ENCODE data around the gene FAM50B.

FAM50B gene

GRCh38 chr6:3892603-3893002 lies 43.4 kb downstream of the FAM50B start:
- Histone ChIP-seq H3K27me3 (ENCODE audit: control insufficient read depth, insufficient read depth, low read length) (no peaks in the 10 kb centered on the region), H3K4me1 (ENCODE audit: control insufficient read depth, low read depth, low read length) (peaks cover 22% of the 10 kb centered on the region), H3K27ac (ENCODE audit: low read length) (no peak overlapping the region), H3K36me3 (ENCODE audit: control insufficient read depth, low read depth, low read length) (no peaks in the 10 kb centered on the region), H3K4me3 (ENCODE audit: low read length) (no peak overlapping the region), H3K9ac (ENCODE audit: low read length) (no peak overlapping the region), H3K9me3 (ENCODE audit: control insufficient read depth, low read depth, low read length) (no peaks in the 10 kb centered on the region)

- Histone ChIP-seq H3K4me3 (ENCODE audit: low read length) (no peak overlapping the region), H3K27ac (ENCODE audit: low read length) (no peak overlapping the region), H3K9ac (ENCODE audit: low read length) (no peak overlapping the region), H3K9me3 (ENCODE audit: control insufficient read depth, low read depth, low read length) (no peaks in the 10 kb centered on the region), H3K36me3 (ENCODE audit: control insufficient read depth, low read depth, low read length) (no peaks in the 10 kb centered on the region), H3K4me1 (ENCODE audit: control insufficient read depth, low read depth, low read length) (peaks cover 22% of the 10 kb centered on the region), H3K27me3 (ENCODE audit: control insufficient read depth, insufficient read depth, low read length) (no peaks in the 10 kb centered on the region)
These were observed 44.3 kb downstream of the FAM50B start for GRCh38 chr6:3893487-3893886.

- H3K27me3 ChIP-seq (ENCODE audit: control insufficient read depth, insufficient read depth, low read length): no peaks in the 10 kb centered on the region
- H3K4me3 ChIP-seq (ENCODE audit: low read length): no peak overlapping the region
- H3K9me3 ChIP-seq (ENCODE audit: control insufficient read depth, low read depth, low read length): no peaks in the 10 kb centered on the region
- no peak overlapping the region for H3K27ac ChIP-seq (ENCODE audit: low read length)
- H3K9ac ChIP-seq (ENCODE audit: low read length): no peak overlapping the region
- peaks cover 22% of the 10 kb centered on the region for H3K4me1 ChIP-seq (ENCODE audit: control insufficient read depth, low read depth, low read length)
- H3K36me3 ChIP-seq (ENCODE audit: control insufficient read depth, low read depth, low read length): no peaks in the 10 kb centered on the region
These were observed 44.7 kb downstream of the FAM50B start for GRCh38 chr6:3893917-3894316.

DNA sequence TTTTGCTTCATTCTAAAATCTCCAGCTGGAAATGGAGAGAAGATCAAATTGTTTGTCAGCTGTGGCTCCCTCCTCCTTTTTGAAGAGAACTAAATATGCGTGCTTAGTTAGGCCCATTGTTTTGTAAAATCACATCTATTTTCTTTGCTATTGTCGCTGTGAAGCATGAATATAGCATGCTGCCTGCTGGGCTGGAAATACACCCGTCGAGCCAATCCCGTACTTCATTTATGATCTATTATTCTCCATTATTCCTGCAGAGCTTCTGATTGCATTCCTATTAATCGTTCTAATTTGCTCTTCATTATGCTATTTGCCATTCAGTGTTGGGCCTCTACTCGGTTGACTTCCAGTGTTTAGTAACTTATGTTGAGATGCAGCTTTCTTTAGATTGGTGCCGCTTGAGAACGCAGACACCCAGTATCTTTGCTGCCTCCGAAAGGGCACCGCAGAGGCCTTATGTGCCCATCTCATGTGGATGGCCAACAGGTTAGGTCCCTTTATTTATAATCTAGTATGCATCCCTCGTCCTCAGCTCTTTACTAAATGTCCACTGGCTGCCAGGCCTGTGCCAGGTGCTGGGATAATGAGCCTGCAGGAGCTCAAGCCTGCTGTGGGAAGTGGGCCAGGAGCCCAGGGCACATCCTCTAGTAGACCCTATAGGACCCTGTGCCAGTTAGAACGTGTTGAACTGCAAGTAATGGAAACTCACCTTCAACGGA lies 45.6 kb downstream of the FAM50B start:
- no peaks in the 10 kb centered on the region for H3K27me3 ChIP-seq (ENCODE audit: control insufficient read depth, insufficient read depth, low read length)
- no peaks in the 10 kb centered on the region for H3K9me3 ChIP-seq (ENCODE audit: control insufficient read depth, low read depth, low read length)
- H3K4me1 ChIP-seq (ENCODE audit: control insufficient read depth, low read depth, low read length): peaks cover 22% of the 10 kb centered on the region
- H3K9ac ChIP-seq (ENCODE audit: low read length): no peak overlapping the region
- no peaks in the 10 kb centered on the region for H3K36me3 ChIP-seq (ENCODE audit: control insufficient read depth, low read depth, low read length)
- peak overlapping the region; percentile 18 for H3K4me3 ChIP-seq (ENCODE audit: low read length)
- H3K27ac ChIP-seq (ENCODE audit: low read length): no peak overlapping the region

DNA sequence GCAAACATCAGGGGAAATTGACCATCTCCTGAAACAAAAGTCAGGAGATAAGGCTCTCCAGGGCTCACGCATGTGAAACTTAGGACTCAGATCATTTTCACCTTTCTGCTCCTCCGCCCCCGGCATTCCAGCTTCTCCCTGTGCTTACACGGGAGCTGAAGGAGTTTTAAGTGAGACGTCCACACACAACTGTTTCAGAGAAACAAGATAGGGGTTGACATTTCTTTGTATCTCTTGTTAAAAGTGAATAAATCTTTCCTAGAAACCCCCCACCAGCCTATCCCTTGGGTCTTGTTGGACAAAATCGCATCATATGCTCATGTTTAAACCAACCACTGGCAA lies 46.1 kb downstream of the FAM50B start:
- Histone ChIP-seq H3K27ac (ENCODE audit: low read length) (no peak overlapping the region), H3K9me3 (ENCODE audit: control insufficient read depth, low read depth, low read length) (no peaks in the 10 kb centered on the region), H3K4me3 (ENCODE audit: low read length) (no peak overlapping the region), H3K4me1 (ENCODE audit: control insufficient read depth, low read depth, low read length) (peaks cover 22% of the 10 kb centered on the region), H3K36me3 (ENCODE audit: control insufficient read depth, low read depth, low read length) (no peaks in the 10 kb centered on the region), H3K27me3 (ENCODE audit: control insufficient read depth, insufficient read depth, low read length) (no peaks in the 10 kb centered on the region), H3K9ac (ENCODE audit: low read length) (no peak overlapping the region)

- no peaks in the 10 kb centered on the region for H3K27me3 ChIP-seq (ENCODE audit: control insufficient read depth, insufficient read depth, low read length)
- H3K4me1 ChIP-seq (ENCODE audit: control insufficient read depth, low read depth, low read length): peaks cover 22% of the 10 kb centered on the region
- no peak overlapping the region for H3K4me3 ChIP-seq (ENCODE audit: low read length)
- no peak overlapping the region for H3K27ac ChIP-seq (ENCODE audit: low read length)
- H3K9ac ChIP-seq (ENCODE audit: low read length): no peak overlapping the region
- H3K36me3 ChIP-seq (ENCODE audit: control insufficient read depth, low read depth, low read length): no peaks in the 10 kb centered on the region
- no peaks in the 10 kb centered on the region for H3K9me3 ChIP-seq (ENCODE audit: control insufficient read depth, low read depth, low read length)
These were observed 46.6 kb downstream of the FAM50B start for GRCh38 chr6:3895805-3896204.

- Histone ChIP-seq H3K4me1 (ENCODE audit: control insufficient read depth, low read depth, low read length) (peaks cover 22% of the 10 kb centered on the region), H3K27me3 (ENCODE audit: control insufficient read depth, insufficient read depth, low read length) (no peaks in the 10 kb centered on the region)
These were observed 49.3 kb downstream of the FAM50B start for GRCh38 chr6:3898265-3898994.

GRCh38 chr6:3899061-3899460 lies 49.9 kb downstream of the FAM50B start:
- no peaks in the 10 kb centered on the region for H3K27me3 ChIP-seq (ENCODE audit: control insufficient read depth, insufficient read depth, low read length)

More at GRCh38 chr6:3898265-3898994, 49.3 kb downstream of the FAM50B start:
- H3K9ac ChIP-seq (ENCODE audit: low read length): no peak overlapping the region
- no peak overlapping the region for H3K4me3 ChIP-seq (ENCODE audit: low read length)
- no peaks in the 10 kb centered on the region for H3K9me3 ChIP-seq (ENCODE audit: control insufficient read depth, low read depth, low read length)
- H3K27ac ChIP-seq (ENCODE audit: low read length): no peak overlapping the region
- no peaks in the 10 kb centered on the region for H3K36me3 ChIP-seq (ENCODE audit: control insufficient read depth, low read depth, low read length)

DNA sequence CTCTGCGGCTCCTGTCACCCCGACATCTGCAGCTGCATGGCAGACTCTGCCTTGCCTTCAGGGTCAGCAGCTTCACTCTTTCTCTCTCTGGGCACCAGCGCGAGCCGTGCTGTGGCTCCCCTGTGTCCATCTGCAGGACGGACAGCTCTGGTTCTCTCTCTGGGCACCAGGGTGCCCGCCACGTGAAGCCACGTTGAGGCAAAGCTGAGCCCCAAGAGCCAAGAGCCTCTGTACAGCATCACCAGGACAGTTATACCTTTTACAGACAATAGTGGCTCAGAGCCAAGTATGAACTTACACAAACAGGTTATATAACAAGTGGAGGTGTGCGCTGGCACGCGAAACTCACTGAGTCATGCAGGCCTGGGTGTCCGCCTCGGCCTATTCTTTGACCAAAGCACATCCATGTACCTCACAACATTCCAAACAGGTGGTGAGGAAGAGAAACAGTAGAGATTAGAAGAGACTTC lies 50.8 kb downstream of the FAM50B start:
- H3K9me3 ChIP-seq (ENCODE audit: control insufficient read depth, low read depth, low read length): no peaks in the 10 kb centered on the region
- H3K4me3 ChIP-seq (ENCODE audit: low read length): no peak overlapping the region
- no peaks in the 10 kb centered on the region for H3K27me3 ChIP-seq (ENCODE audit: control insufficient read depth, insufficient read depth, low read length)
- no peak overlapping the region for H3K9ac ChIP-seq (ENCODE audit: low read length)
- no peaks in the 10 kb centered on the region for H3K36me3 ChIP-seq (ENCODE audit: control insufficient read depth, low read depth, low read length)
- peaks cover 17% of the 10 kb centered on the region for H3K4me1 ChIP-seq (ENCODE audit: control insufficient read depth, low read depth, low read length)
- no peak overlapping the region for H3K27ac ChIP-seq (ENCODE audit: low read length)

More at GRCh38 chr6:3899061-3899460, 49.9 kb downstream of the FAM50B start:
- no peaks in the 10 kb centered on the region for H3K9me3 ChIP-seq (ENCODE audit: control insufficient read depth, low read depth, low read length)
- H3K27ac ChIP-seq (ENCODE audit: low read length): no peak overlapping the region
- peaks cover 21% of the 10 kb centered on the region for H3K4me1 ChIP-seq (ENCODE audit: control insufficient read depth, low read depth, low read length)
- H3K9ac ChIP-seq (ENCODE audit: low read length): no peak overlapping the region
- H3K36me3 ChIP-seq (ENCODE audit: control insufficient read depth, low read depth, low read length): no peaks in the 10 kb centered on the region
- no peak overlapping the region for H3K4me3 ChIP-seq (ENCODE audit: low read length)

All from iPS-18a (cell line).